Astrocyte of the spinal cord (primary cell): ENCODE results near the gene SLX4IP.

Source experiments
- DNase-seq: peaks from one replicate; pipeline ENCODE4 v3.0.0; 2011; ENCODE audit warnings: low read depth, low spot score
- H3K4me3 ChIP-seq: 2 replicates; pipeline ENCODE4 v1.5.1; 2011; ENCODE audit warnings: low read depth, mild to moderate bottlenecking, low read length, moderate library complexity
- CTCF ChIP-seq: IDR thresholded peaks from 2 replicates; pipeline ENCODE4 v1.5.1; 2012; ENCODE audit warnings: low read depth, mild to moderate bottlenecking, low read length, inconsistent platforms
- in situ Hi-C: cut with HindIII; loops from 2 replicates; pipeline ENCODE4 v1.10.0; 2017; ENCODE audit warnings: low sequenced_read_pairs

Gene SLX4IP

GRCh38 chr20:10654250-10654610, 219.1 kb downstream of the SLX4IP start:
- no peak overlapping the region for H3K4me3 ChIP-seq
- in situ Hi-C loops, result no loop called here
- no peak for TF ChIP-seq CTCF
- no peak for DNase-seq

DNA sequence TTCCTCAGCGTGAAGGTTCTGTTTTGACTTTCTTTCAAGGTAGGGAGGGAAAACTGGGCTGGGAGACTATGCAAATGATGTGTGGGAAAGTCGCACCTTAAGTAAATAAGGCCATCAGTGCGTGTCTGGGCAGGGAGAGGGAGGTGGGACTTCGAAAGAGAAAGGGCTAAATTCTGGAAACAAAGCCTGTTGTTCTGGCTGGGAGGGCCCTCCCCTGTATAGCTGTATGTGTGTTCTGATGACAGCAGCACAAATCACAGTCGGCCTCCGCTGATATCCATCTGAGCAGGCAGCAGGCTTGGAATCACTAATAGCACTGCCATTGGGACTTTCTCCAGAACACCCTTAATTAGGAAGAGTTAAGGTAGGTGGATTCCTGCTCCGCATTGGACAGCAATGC, 219.5 kb downstream of the SLX4IP start:
- in situ Hi-C loops, result no loop called here
- H3K4me3 ChIP-seq, result no peak overlapping the region
- DNase-seq, result no peak
- no peak for TF ChIP-seq CTCF

DNA sequence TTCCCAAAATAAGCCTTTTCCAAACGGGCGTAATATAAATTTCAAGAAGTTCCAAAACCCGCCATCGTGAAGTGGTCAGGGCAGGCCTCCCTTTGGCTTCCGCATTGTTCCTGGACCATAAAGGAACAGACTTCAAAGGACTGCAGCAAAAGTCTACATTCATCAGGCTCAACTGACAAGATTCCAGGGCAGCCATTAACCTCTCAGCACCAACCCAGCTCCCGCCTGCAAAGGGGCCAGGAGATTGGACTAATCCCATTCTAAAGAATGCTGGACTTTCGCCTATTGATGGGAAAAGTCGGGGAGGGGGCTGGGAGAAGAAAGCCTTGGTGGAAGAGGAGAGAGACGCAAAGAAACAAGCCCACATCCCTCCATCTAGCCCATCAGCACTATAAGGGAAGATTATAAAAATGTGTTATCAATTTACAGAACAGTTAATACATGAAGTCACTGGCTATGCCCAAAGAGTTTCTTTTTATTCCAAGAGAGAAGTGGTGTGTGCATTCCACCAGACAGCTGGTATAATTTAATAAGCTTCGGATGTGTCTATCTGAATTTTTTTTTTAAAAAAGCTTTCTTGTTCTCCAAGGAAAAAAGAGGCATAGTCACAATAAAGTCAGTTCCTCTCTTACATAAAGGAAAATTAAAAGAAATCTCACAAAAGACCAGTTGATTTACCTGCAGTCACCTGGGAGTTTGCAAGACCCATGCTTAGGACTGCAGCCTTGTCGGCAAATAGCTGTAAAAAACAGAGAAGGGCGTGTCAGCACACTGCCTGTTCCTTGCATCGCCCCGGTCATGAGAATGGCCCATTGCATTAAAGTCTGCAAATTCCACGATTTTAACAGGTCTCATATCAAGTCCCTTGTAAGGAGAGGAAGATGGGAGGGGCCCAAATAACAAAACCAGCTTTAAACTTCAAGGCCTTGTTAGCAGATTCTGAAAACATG, 220.9 kb downstream of the SLX4IP start:
- no peak overlapping the region for H3K4me3 ChIP-seq
- no peak for TF ChIP-seq CTCF
- in situ Hi-C loops, result no loop called here
- no peak for DNase-seq

DNA sequence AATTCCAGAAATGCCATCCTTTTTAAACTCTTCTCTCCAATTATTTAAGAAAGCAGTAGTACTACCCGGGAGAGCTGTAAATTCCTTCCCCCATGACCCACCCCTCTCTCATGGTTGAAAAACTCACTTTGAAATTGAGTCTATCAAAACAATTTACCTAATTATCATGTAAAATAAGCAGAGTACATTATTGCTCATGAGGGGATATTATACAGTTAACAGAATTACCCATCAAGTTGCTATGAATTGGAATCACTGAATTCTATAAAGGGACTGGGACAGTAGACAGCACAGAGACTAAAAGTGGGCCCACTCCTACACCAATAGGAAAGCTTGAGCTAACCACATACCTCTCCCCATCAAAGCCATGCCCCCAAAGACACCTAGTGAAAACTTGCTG, 222.3 kb downstream of the SLX4IP start:
- DNase-seq, result no peak
- in situ Hi-C loops, result no loop called here

DNA sequence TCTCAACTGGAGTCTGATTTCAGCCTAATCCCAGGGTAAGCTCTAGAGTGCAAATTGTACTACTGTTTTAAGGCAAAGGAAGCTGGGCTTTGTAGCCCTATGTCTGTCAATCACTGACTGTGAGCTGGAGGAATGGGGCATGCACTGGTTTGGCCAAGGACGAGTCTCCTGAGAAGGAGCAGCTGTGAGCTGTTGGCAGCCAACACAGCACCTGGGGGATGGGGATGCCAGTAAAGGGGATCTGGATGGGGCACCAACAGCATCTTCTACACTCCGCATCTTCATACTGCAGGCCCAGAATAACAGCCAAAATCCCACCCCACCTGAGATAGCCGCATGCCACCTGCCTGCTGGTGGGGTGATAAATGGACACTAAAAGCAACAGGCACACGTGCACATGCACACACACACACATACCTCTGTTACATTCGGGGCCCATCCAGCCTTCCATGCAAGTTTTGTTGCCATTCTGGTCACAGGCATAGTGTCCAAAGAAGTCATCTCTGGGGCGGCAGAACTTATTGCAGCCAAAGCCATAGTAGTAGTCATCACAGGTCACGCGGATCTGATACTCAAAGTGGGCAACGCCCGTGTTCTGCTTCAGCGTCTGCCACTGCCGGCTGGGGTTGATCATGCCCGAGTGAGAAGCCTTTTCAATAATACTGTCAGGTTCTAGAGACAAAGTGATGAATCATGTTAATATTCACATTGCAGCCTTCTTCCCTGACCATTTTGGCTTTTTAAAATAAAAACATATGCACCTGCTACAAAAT, 223.1 kb downstream of the SLX4IP start:
- no peak overlapping the region for H3K4me3 ChIP-seq
- no peak for TF ChIP-seq CTCF
- no peak for DNase-seq
- in situ Hi-C loops, result no loop called here

More for the DNA sequence above, 222.3 kb downstream of the SLX4IP start:
- TF ChIP-seq CTCF, result no peak
- H3K4me3 ChIP-seq, result no peak overlapping the region

DNA sequence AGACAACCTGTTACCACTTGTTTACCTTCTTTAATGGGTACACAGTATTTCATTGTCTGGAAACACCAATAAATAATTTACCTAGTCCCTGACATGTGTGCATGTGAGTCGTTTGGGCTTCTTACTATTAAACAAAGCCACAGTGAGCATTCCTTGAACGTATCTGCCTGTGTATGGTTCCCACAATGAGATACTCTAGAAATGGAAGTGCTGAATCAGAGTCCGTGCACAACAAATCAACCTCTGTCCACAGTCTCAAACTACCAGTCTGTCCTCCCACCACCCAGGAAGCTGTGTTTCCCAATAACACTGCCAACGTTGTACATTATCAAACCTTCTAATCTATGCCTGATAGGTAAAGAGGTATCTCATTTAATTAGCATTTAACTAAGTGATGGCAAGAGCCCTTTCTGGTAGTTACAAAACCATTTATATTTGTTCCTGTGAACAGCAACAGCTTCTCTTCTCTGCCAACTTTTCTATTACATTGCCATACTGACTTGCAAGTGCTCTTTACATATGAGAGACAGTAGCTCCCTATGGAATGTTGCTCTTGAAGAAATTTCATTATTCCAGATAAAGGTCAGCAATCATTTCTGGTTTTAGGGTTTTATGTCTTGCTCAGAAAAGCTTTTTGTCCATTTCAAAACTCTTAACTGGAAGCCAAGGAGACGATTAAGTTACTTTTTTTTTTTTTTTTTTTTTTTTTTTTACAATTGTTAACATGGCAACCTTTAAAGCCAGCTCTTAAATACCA, 223.9 kb downstream of the SLX4IP start:
- DNase-seq, result no peak
- in situ Hi-C loops, result no loop called here

More for the DNA sequence above, 223.9 kb downstream of the SLX4IP start:
- H3K4me3 ChIP-seq, result no peak overlapping the region
- TF ChIP-seq CTCF, result no peak
